GM12891 (cell line): ENCODE measurements around the gene STAT2.
"Not testable (repeated sequence)": the region's sequence is repeated elsewhere in the genome, so short reads cannot be mapped to it uniquely, and the experiment has no call there.

Experiments used
- PAX5 ChIP-seq: IDR thresholded peaks from 2 replicates; pipeline ENCODE4 v1.6.1; 2011; ENCODE audit warnings: low read length, moderate library complexity, mild to moderate bottlenecking; ENCODE audit not compliant: insufficient read depth, severe bottlenecking
- POLR2A ChIP-seq: IDR thresholded peaks from 2 replicates; pipeline ENCODE4 v1.6.1; 2011; ENCODE audit warnings: low read depth, low read length, control low read depth
- POLR2AphosphoS5 ChIP-seq: IDR thresholded peaks from 2 replicates; pipeline ENCODE4 v1.6.1; 2011; ENCODE audit warnings: low read depth, low read length, control low read depth

DNA sequence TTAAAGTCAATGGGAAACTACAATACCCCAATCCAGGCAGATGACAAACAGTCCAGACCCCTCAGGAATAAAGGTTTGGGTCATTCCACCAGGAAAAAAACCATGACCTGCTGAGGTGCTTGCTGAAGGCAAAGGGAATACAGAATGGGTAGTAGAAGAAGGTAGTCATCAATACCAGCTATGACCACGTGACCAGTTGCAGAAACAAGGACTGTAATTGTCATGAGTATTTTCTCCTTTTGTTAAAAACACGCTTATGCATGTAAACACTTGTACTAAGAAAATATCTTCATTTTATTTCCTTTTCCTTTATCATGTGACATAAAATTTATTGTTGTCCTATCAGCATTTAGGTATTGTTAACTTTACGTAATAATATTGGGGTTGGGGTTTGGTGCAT is 44.3 kb upstream of the STAT2 start:
- TF ChIP-seq POLR2A, POLR2AphosphoS5, PAX5: not testable (repeated sequence)
